Measurements from ENCODE around the gene DONSON. TPM values are rescaled to one million over a fixed set of nuclear protein-coding genes. Genes with fewer than 3 reads are reported as not detected.

DONSON gene
- polyA plus RNA-seq, 2 of the 4 experiments (the other 2 are of a cell fraction) = 20.7 to 32.0 TPM

GRCh38 chr21:33567914-33568313 lies 20.6 kb downstream of the DONSON start:
- ATAC-seq = no peak
- no peak for DNase-seq (ENCODE audit: low read depth in 1 of 2, low spot score in 1 of 2)
- no peak for FAIRE-seq
- Histone ChIP-seq H3K27ac (no peak overlapping the region), H3K4me1 (no peaks in the 10 kb centered on the region), H3K4me2 (no peak overlapping the region), H3K4me3 (no peak overlapping the region), H3K9me3 (no peaks in the 10 kb centered on the region)
- TF ChIP-seq HDAC2 (IDR thresholded peaks at IDR 0.05) (no peak), CTCF (IDR thresholded peaks at IDR 0.05) (no peak), CHD2 (IDR thresholded peaks at IDR 0.05; ENCODE audit: low read length, partially characterized antibody) (no peak), ATOH8 (CRISPR knock-in tag; IDR thresholded peaks at IDR 0.05; ENCODE audit: low read depth) (no peak), CEBPB (IDR thresholded peaks at IDR 0.05) (no peak), EHF (CRISPR knock-in tag; IDR thresholded peaks at IDR 0.05) (no peak), MYC (IDR thresholded peaks at IDR 0.05; ENCODE audit: borderline replicate concordance, low read length) (no peak), MAZ (IDR thresholded peaks at IDR 0.05; ENCODE audit: borderline replicate concordance, low read depth, low read length) (no peak), POLR2A (IDR thresholded peaks at IDR 0.05; ENCODE audit: low read length) (no peak), NPAS2 (CRISPR knock-in tag; IDR thresholded peaks at IDR 0.05; ENCODE audit: borderline replicate concordance) (no peak), FOSB (CRISPR knock-in tag; IDR thresholded peaks at IDR 0.05) (no peak), RARB (CRISPR knock-in tag; IDR thresholded peaks at IDR 0.05) (no peak), PHF8 (IDR thresholded peaks at IDR 0.05; ENCODE audit: borderline replicate concordance, low read depth) (no peak), RFX5 (IDR thresholded peaks at IDR 0.05) (no peak), RNF2 (IDR thresholded peaks at IDR 0.05; ENCODE audit: borderline replicate concordance, low read depth) (no peak), EHMT2 (IDR thresholded peaks at IDR 0.05; ENCODE audit: low read depth) (no peak), E2F6 (IDR thresholded peaks at IDR 0.05; ENCODE audit: borderline replicate concordance, low read depth) (no peak)
- TF ChIP-seq, protein P1, sequence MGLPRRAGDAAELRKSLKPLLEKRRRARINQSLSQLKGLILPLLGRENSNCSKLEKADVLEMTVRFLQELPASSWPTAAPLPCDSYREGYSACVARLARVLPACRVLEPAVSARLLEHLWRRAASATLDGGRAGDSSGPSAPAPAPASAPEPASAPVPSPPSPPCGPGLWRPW (IDR thresholded peaks at IDR 0.05) = no peak
- CTCF ChIA-PET = no interaction called here
- 90% methylated on average over 6 of the region's 6 CpGs for WGBS (ENCODE audit: missing lambda C conversion rate)
- POLR2A ChIA-PET = interaction anchor here (0.8 kb wide), 1 partner anchor 21 kb away, joined by 3 read pairs; the partner anchor contains the start of gene DONSON

DNA sequence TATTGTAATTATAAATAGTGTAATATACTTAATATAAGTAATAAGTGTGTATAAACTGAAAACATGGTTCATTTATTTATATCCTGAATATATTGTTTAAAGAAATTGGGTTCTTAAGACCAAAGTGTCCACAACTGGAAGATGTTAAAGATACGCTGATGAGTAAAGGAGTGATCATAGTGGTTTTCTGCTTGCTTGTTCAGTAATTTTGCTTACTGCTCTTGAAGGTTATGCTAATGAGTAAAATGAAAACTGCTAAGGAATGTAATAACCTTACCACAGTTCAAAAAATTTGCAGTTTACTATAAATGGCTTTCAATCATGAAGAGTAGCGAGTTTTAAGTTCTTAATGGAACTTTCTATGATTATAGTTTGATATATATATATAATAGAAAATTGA lies 22.0 kb downstream of the DONSON start:
- Histone ChIP-seq H3K4me3 (no peak overlapping the region), H3K9me3 (no peaks in the 10 kb centered on the region), H3K4me2 (no peak overlapping the region), H3K27ac (no peak overlapping the region), H3K4me1 (no peaks in the 10 kb centered on the region)
- DNase-seq (ENCODE audit: low read depth in 1 of 2, low spot score in 1 of 2) (no peak), ATAC-seq (no peak), FAIRE-seq (no peak)
- TF ChIP-seq ATOH8 (CRISPR knock-in tag; IDR thresholded peaks at IDR 0.05; ENCODE audit: low read depth) = no peak
- TF ChIP-seq ZSCAN20 (CRISPR knock-in tag; IDR thresholded peaks at IDR 0.05) = no peak
- TF ChIP-seq PBX3 (IDR thresholded peaks at IDR 0.05) = no peak
- no peak for TF ChIP-seq EHMT2 (IDR thresholded peaks at IDR 0.05; ENCODE audit: low read depth)
- TF ChIP-seq, protein P2, sequence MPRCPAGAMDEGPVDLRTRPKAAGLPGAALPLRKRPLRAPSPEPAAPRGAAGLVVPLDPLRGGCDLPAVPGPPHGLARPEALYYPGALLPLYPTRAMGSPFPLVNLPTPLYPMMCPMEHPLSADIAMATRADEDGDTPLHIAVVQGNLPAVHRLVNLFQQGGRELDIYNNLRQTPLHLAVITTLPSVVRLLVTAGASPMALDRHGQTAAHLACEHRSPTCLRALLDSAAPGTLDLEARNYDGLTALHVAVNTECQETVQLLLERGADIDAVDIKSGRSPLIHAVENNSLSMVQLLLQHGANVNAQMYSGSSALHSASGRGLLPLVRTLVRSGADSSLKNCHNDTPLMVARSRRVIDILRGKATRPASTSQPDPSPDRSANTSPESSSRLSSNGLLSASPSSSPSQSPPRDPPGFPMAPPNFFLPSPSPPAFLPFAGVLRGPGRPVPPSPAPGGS (IDR thresholded peaks at IDR 0.05) = no peak
- no peak for TF ChIP-seq PHF8 (IDR thresholded peaks at IDR 0.05; ENCODE audit: borderline replicate concordance, low read depth)
- no peak for TF ChIP-seq SREBF2 (IDR thresholded peaks at IDR 0.05)
- TF ChIP-seq RCOR1 (IDR thresholded peaks at IDR 0.05; ENCODE audit: low read depth, low read length) = no peak
- no peak for TF ChIP-seq RARB (CRISPR knock-in tag; IDR thresholded peaks at IDR 0.05)
- TF ChIP-seq JUNB (IDR thresholded peaks at IDR 0.05) = no peak
- TF ChIP-seq KDM5A (IDR thresholded peaks at IDR 0.05) = no peak
- no peak for TF ChIP-seq HOXB5 (CRISPR knock-in tag; IDR thresholded peaks at IDR 0.05)
- TF ChIP-seq MYC (IDR thresholded peaks at IDR 0.05; ENCODE audit: borderline replicate concordance, low read length) = no peak
- no peak for TF ChIP-seq RFX5 (IDR thresholded peaks at IDR 0.05)
- TF ChIP-seq NR3C1 (IDR thresholded peaks at IDR 0.05) = no peak
- whole genome bisulfite sequencing (ENCODE audit: missing lambda C conversion rate) = 93% methylated on average over 2 of the region's 2 CpGs
- ChIA-PET CTCF (interaction anchor here (1.2 kb wide), 1 partner anchor 39 kb away, joined by 3 read pairs; no protein-coding TSS in a partner anchor), POLR2A (no interaction called here)
